Ovary (tissue), 3 donors: ENCODE measurements around the gene DEPDC1B.

Source experiments
- CTCF ChIP-seq, 3 donors: fragments of 450-650 bp in 2 of 3; fragments of 200-600 bp in 1 of 3; IDR thresholded peaks; one replicate each; pipeline versions ENCODE4 v1.5.1 to v1.8.0; 2016 to 2022; ENCODE audit warnings: antibody characterized with exemption in 3 of 3, mild to moderate bottlenecking in 1 of 3
- POLR2A ChIP-seq: fragments of 450-650 bp; IDR thresholded peaks from one replicate; pipeline ENCODE4 v1.6.1; 2017; ENCODE audit warnings: antibody characterized with exemption, mild to moderate bottlenecking, moderate library complexity
- donor health status: DM: no; HTN: no; CAD: no.

GRCh38 chr5:60636644-60637043, 63.3 kb downstream of the DEPDC1B start:
- TF ChIP-seq POLR2A (no peak), CTCF (IDR thresholded peaks at IDR 0.05) (no peak)
